ENCODE data around the gene CENPH.

GRCh38 chr5:69167929-69168328 lies 21.5 kb upstream of the CENPH start:
- TF ChIP-seq TAF1 (IDR thresholded peaks at IDR 0.05; ENCODE audit: borderline replicate concordance, insufficient read depth, low read length) = no peak
- TF ChIP-seq POLR2AphosphoS5 (IDR thresholded peaks at IDR 0.05; ENCODE audit: low read depth, low read length) = no peak
- TF ChIP-seq REST (IDR thresholded peaks at IDR 0.05; ENCODE audit: insufficient read depth in 1 of 2, low read depth in 2 of 2, low read length in 2 of 2) = no peak
- TF ChIP-seq SIN3A (IDR thresholded peaks at IDR 0.05; ENCODE audit: borderline replicate concordance, insufficient read depth, low read length) = no peak

Data from PFSK-1 (cell line).